Immature natural killer cell (primary cell): ENCODE results near the gene DCLK1. TPM values are rescaled to one million over a fixed set of nuclear protein-coding genes. Genes with fewer than 3 reads are reported as not detected.

Source experiments
- DNase-seq, 3 donors: peaks; one replicate each; pipeline ENCODE4 v3.0.0; 2022; ENCODE audit warnings: mixed read lengths in 1 of 3
- H3K27ac Mint-ChIP-seq, 6 donors: one replicate each; pipeline ENCODE4 v1.8.0; 2020; ENCODE audit warnings: mixed read lengths in 6 of 6, mild to moderate bottlenecking in 5 of 6, inconsistent platforms in 4 of 6, moderate library complexity in 3 of 6
- H3K27me3 Mint-ChIP-seq, 3 donors: one replicate each; pipeline ENCODE4 v1.8.0; 2020 to 2021; ENCODE audit warnings: low read depth in 3 of 3, mild to moderate bottlenecking in 3 of 3, mixed read lengths in 3 of 3, moderate library complexity in 3 of 3, inconsistent platforms in 1 of 3
- H3K36me3 Mint-ChIP-seq, 3 donors: one replicate each; pipeline ENCODE4 v1.8.0; 2020; ENCODE audit warnings: mixed read lengths in 3 of 3, inconsistent platforms in 2 of 3, mild to moderate bottlenecking in 2 of 3
- H3K4me1 Mint-ChIP-seq, 2 donors: one replicate each; pipeline ENCODE4 v1.8.0; 2020; ENCODE audit warnings: inconsistent platforms in 2 of 2, mild to moderate bottlenecking in 2 of 2, mixed read lengths in 2 of 2, moderate library complexity in 1 of 2
- H3K4me3 Mint-ChIP-seq, 5 donors: one replicate each; pipeline ENCODE4 v1.8.0; 2020; ENCODE audit warnings: mild to moderate bottlenecking in 5 of 5, mixed read lengths in 5 of 5, inconsistent platforms in 3 of 5, moderate library complexity in 3 of 5
- H3K9me3 Mint-ChIP-seq, 6 donors: one replicate each; pipeline ENCODE4 v1.8.0; 2020; ENCODE audit warnings: mild to moderate bottlenecking in 6 of 6, mixed read lengths in 6 of 6, inconsistent platforms in 4 of 6, moderate library complexity in 3 of 6
- polyA plus RNA-seq, 3 donors: library from polyadenylated mRNA; unstranded; fragments of 300-500 nt; fragmentation: Illumina TruSeq; gene quantifications; one replicate each; pipeline ENCODE4 v1.2.3, GENCODE V29; 2021

DCLK1 gene
- polyA plus RNA-seq, 3 donors from 2014 or later, result not detected

DNA sequence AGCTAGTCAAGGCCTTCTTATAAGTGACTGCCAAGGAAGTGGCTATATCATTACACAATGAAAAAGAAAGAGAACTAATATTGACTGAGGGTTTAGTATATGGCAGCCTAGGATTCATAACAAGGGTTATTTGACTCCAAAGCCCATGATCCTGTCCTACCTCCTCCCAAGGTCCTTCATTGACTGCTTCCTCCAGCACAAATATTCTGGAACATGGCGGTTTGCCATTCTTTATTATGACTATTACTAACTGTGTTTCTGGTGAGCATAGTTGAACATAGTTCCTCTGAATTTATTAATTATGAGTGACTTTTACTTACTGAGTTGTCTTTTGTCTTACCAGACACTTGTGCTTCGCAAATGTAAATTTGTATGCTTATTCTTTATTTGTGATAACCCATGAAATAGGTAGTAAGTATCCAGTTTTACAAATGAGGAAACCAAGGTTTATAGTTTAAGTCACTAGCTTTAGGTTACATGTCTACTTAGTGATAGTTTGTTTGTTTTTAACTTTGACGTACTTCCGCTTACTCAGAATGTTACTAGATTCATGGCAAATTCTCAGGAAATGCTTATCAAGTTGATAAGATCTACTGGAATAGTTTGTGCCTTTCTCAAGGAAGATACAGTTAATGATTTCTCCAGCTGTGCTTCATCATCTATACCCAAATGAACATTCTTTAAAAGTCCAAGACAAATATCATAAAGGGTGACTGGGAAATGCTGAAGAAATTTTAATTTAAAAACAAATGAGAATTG, 15.5 kb upstream of the DCLK1 start:
- H3K4me1 Mint-ChIP-seq, result no peaks in the 10 kb centered on the region
- no peak overlapping the region for H3K27ac Mint-ChIP-seq
- peaks cover 0 to 3% (median 0%) of the 10 kb centered on the region in 3 donors for H3K27me3 Mint-ChIP-seq
- no peak overlapping the region for H3K4me3 Mint-ChIP-seq
- peaks cover 6 to 28% (median 9%) of the 10 kb centered on the region in 6 donors for H3K9me3 Mint-ChIP-seq
- DNase-seq, result no peak
- H3K36me3 Mint-ChIP-seq, result no peaks in the 10 kb centered on the region

DNA sequence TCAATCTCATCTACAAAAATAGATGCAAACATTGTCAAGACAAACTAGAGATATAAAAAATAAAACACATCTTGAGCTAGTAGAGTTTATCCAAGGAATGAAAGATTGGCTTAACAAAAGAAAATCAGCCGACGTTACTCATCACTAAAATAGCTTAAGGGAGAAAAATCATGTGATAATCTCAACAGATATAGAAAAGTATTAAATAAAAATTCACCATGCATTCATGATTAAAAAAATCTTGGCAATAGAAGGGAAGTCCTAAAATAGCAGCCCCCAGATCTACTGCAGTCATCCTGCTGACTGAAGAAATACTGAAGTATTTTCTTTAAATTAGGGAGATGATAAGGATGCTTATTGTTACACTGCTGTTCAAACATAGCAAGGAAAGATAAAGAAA, 12.6 kb upstream of the DCLK1 start:
- Mint-ChIP-seq H3K27ac (no peak overlapping the region), H3K36me3 (no peaks in the 10 kb centered on the region), H3K9me3 (peaks cover 3 to 24% (median 7%) of the 10 kb centered on the region in 6 donors), H3K4me3 (no peak overlapping the region), H3K4me1 (no peaks in the 10 kb centered on the region), H3K27me3 (no peaks in the 10 kb centered on the region)
- no peak for DNase-seq

DNA sequence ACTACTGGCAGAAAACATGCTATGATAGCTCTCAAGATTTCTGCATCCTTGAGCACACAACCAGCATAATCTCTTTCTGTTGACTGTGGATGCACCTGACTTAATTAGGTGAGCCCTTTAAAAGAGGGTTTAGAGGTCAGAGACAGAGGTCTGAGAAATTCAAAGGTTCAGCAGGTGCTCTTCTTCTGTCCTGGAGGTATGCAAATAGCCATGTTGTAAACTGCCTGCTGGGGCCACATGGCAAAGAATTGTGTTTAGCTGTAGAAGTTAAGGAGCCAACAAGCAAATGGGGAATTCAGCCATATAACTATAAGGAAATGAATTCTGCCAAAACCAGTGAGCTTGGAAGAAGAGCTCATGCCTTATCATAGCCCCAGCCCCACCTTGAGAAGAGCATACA, 11.6 kb upstream of the DCLK1 start:
- Mint-ChIP-seq H3K27me3 (no peaks in the 10 kb centered on the region), H3K36me3 (no peaks in the 10 kb centered on the region)
- no peak for DNase-seq

DNA sequence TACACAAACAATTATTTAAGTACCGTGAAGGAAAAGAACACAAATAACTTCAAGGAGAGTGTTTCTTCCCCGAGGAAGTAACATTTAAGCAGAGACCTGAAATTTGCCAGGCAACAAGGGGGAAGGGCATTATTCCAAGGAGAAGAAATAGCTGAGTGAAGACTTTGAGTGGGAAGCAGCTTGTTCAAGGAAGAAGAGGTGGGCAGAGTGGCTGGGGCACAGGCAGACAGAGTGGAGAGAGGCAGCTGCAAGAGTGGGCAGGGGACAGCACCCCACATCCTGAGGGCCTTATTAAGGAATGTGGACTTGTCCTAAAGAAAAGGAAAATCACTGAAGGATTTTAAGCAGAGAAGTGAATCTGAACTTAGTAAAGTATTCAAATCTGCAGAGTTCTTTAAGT, 4.7 kb upstream of the DCLK1 start:
- Mint-ChIP-seq H3K27ac (no peak overlapping the region), H3K27me3 (peaks cover 0 to 4% (median 0%) of the 10 kb centered on the region in 3 donors), H3K9me3 (peaks cover 3 to 37% (median 17%) of the 10 kb centered on the region in 6 donors), H3K4me1 (no peaks in the 10 kb centered on the region), H3K36me3 (no peaks in the 10 kb centered on the region), H3K4me3 (no peak overlapping the region)
- no peak for DNase-seq

More for the DNA sequence above, 11.6 kb upstream of the DCLK1 start:
- Mint-ChIP-seq H3K9me3 (peaks cover 3 to 26% (median 9%) of the 10 kb centered on the region in 6 donors), H3K4me3 (no peak overlapping the region), H3K27ac (no peak overlapping the region), H3K4me1 (no peaks in the 10 kb centered on the region)

DNA sequence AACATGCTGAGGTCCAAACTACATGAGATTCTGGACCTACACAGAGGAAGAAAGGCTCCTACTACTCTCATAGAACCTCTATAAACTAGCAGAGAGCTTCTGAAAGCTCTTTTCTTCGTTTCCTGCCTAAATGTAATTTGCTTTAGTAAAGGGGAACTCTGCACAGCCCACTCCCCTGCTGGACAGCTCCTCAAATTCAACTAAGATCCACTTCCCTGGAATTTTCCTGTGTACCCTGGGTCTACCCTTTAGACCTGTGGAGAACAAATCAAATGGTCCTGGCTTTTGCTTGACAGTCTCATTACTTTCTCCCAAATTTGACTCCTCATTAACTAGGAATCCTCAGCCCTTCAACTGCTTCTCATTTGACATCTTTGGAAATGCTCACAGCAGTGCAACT, 3.5 kb upstream of the DCLK1 start:
- H3K27me3 Mint-ChIP-seq, result peaks cover 0 to 4% (median 0%) of the 10 kb centered on the region in 3 donors
- H3K27ac Mint-ChIP-seq, result no peak overlapping the region
- no peaks in the 10 kb centered on the region for H3K4me1 Mint-ChIP-seq
- DNase-seq, result no peak
- no peaks in the 10 kb centered on the region for H3K36me3 Mint-ChIP-seq
- H3K9me3 Mint-ChIP-seq, result peaks cover 3 to 33% (median 18%) of the 10 kb centered on the region in 6 donors
- H3K4me3 Mint-ChIP-seq, result no peak overlapping the region

DNA sequence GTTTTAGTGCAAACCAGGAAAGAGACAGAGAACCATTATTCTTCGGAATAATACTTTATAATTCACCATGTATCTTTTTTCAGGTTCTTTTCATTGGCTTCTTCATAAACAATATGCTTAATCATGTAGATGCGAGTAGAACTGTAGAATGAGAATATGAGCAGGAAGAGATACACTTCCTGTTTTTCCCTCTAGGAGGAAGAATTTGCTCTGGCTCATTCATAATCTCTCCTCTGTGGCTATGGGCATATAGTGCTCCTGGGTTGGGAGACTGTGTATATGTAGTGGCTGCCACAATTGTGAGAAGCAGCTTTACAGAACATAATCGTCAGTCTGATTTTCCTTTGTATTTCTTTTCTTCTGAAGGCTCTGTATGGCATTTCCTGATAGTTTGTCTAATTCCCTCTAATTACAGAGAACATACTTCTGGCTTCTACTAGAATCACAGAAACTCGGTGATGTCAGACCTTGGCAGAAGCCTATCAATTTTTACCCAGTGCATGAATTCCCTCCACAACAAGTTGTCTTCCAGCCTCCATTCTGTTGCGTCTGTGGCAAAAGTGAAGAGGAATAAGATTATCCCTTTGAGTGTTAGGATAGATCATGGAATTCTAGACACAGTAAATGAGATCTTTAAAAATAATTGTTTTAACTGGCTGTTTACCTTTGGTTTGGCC, 2.9 kb upstream of the DCLK1 start:
- no peaks in the 10 kb centered on the region for H3K36me3 Mint-ChIP-seq
- no peaks in the 10 kb centered on the region for H3K4me1 Mint-ChIP-seq
- no peak for DNase-seq
- H3K4me3 Mint-ChIP-seq, result no peak overlapping the region
- H3K27ac Mint-ChIP-seq, result no peak overlapping the region
- peaks cover 3 to 33% (median 15%) of the 10 kb centered on the region in 6 donors for H3K9me3 Mint-ChIP-seq
- peaks cover 0 to 4% (median 2%) of the 10 kb centered on the region in 3 donors for H3K27me3 Mint-ChIP-seq

DNA sequence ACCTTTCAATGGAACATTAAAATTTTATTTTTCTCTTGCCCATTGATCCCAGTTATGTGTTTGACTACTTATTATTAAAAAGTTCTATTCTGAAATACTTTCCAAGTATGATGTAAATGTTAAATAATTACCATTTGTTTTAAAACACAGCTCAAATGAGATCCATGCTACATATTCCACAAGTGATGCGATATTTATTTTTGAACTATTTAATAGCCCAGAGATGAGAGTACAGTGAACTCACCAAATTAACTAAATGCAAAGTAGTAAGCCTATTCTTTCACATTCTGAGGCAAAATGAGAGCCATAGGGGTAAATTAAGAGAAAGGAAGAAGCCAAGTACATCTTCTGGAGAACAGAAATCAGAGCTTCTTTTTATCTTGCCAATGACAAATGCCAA, 1.2 kb upstream of the DCLK1 start:
- H3K27ac Mint-ChIP-seq, result no peak overlapping the region
- DNase-seq, result no peak
- H3K4me3 Mint-ChIP-seq, result no peak overlapping the region
- no peaks in the 10 kb centered on the region for H3K36me3 Mint-ChIP-seq
- peaks cover 3 to 23% (median 13%) of the 10 kb centered on the region in 6 donors for H3K9me3 Mint-ChIP-seq
- peaks cover 0 to 4% (median 4%) of the 10 kb centered on the region in 3 donors for H3K27me3 Mint-ChIP-seq
- H3K4me1 Mint-ChIP-seq, result no peaks in the 10 kb centered on the region

DNA sequence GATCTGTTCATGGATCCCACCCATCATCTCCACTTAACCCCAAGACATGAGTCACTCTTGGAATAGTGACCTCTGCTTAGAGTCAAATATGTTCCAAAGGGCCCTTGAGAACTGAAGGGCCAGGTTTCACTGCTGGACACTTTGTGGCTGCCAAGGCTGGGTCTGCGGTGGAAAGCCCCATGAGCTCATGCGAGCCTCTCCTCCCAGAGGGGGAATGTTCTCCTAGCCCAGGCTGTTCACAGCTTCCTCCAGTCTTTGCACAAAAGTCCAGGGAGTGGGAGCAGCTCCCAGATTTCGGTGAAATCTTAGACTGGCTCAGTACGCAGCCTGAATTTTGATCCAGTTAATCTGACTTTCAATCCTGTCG, 732 bp upstream of the DCLK1 start:
- no peaks in the 10 kb centered on the region for H3K4me1 Mint-ChIP-seq
- H3K27me3 Mint-ChIP-seq, result peaks cover 0 to 4% (median 4%) of the 10 kb centered on the region in 3 donors
- peaks cover 3 to 23% (median 13%) of the 10 kb centered on the region in 6 donors for H3K9me3 Mint-ChIP-seq
- H3K27ac Mint-ChIP-seq, result no peak overlapping the region
- no peak overlapping the region for H3K4me3 Mint-ChIP-seq
- DNase-seq, result no peak
- no peaks in the 10 kb centered on the region for H3K36me3 Mint-ChIP-seq

DNA sequence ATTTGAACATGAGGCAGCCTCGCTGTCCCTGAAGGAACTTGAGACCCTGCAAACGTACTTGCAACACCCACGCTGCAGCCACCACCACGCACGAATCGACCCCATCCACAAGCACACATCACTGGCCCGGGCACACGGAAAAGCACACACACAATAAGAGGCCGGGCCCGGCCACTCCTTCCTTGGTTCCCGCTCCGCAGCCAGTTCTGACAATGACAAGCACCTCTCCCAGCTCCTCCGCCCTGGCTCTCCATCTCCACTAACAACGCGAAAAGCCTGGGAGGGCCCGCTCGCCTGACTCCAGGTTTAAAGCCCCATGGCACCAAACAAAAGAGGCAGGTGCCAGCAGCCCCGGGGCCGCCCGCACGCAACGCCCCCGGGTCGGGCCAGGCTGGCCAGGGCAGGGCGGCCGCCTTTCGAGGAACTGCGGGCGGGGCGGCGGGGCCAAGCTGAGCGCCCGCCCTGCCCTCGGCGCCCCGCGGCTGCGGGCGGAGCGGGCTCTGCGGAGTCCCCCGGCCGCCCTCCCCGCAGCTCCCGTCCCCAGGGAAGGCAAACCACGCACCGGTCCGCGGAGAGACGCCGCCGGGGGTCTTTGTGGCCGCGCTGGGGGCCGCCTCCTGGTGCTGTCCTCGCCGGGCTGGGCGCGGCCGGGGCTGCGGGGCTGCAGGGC, 495 bp downstream of the DCLK1 start:
- Mint-ChIP-seq H3K4me3 (no peak overlapping the region), H3K27ac (no peak overlapping the region), H3K9me3 (peaks cover under 1 to 20% (median 11%) of the 10 kb centered on the region in 6 donors), H3K4me1 (no peaks in the 10 kb centered on the region), H3K36me3 (no peaks in the 10 kb centered on the region), H3K27me3 (peaks cover 0 to 6% (median 4%) of the 10 kb centered on the region in 3 donors)
- no peak for DNase-seq

DNA sequence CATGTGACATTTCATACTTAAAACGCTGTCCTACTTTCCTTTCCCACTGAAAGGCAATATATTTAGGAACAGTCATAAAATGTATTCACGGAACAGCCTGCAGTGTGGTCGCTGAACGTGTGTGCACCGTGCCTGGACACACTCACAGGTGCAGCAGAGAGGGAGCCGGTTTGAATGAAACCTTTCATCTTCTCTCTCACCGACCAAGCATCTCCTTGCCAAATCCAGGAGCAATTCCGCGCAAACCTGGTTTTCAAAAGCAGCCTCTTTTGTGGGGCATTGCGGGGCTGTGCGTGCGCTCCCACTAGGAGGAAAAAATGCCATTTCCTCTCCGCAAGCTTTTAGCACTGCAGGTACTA, 1.0 kb downstream of the DCLK1 start:
- no peak overlapping the region for H3K4me3 Mint-ChIP-seq
- no peak for DNase-seq
- H3K27me3 Mint-ChIP-seq, result peaks cover 0 to 6% (median 4%) of the 10 kb centered on the region in 3 donors
- H3K27ac Mint-ChIP-seq, result no peak overlapping the region
- peaks cover 0 to 15% (median 8%) of the 10 kb centered on the region in 6 donors for H3K9me3 Mint-ChIP-seq
- no peaks in the 10 kb centered on the region for H3K36me3 Mint-ChIP-seq
- no peaks in the 10 kb centered on the region for H3K4me1 Mint-ChIP-seq

DNA sequence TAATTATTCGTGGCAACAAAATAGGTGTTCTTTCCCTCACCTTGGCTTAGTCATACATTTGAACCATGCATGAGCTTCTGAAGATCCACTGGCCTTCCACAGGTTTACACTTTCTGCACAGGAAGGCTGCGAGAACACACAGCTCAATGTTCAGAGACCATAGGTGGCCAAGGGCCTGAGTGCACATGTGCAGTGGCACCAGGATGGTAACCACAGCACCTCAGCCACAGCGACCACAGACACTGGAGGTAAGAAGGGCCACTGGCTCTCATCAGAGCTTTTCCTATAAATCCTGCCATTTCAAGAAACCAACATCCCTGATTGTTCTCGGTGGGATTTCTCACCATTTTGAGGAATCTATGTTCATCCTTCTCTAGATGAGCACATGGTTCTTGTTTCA, 1.6 kb downstream of the DCLK1 start:
- peaks cover 0 to 6% (median 4%) of the 10 kb centered on the region in 3 donors for H3K27me3 Mint-ChIP-seq
- no peak overlapping the region for H3K4me3 Mint-ChIP-seq
- DNase-seq, result no peak
- H3K27ac Mint-ChIP-seq, result no peak overlapping the region
- H3K4me1 Mint-ChIP-seq, result no peaks in the 10 kb centered on the region
- peaks cover 0 to 13% (median 7%) of the 10 kb centered on the region in 6 donors for H3K9me3 Mint-ChIP-seq
- no peaks in the 10 kb centered on the region for H3K36me3 Mint-ChIP-seq

DNA sequence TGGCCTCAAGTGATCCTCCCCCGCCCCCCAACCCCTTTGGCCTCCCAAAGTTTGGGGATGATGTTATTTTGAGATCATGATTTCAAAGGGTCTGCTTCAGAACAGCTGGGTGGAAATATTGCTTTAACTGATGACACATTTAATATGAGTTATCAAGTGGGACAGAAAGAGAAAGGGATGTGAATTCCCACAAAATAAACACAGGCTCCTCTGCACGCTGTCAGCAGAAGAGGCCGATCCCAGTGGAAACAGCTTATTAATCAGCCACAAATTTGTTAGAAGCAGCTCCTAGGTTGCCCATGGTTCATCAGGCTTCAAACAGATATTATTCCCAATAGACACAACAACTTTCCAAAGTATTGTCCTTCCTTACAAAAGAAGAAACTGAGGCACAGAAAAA, 4.7 kb downstream of the DCLK1 start:
- Mint-ChIP-seq H3K27ac (no peak overlapping the region), H3K9me3 (peaks cover 0 to 12% (median 4%) of the 10 kb centered on the region in 6 donors), H3K4me1 (no peaks in the 10 kb centered on the region), H3K27me3 (peaks cover 0 to 7% (median under 1%) of the 10 kb centered on the region in 3 donors), H3K4me3 (no peak overlapping the region), H3K36me3 (no peaks in the 10 kb centered on the region)
- no peak for DNase-seq

DNA sequence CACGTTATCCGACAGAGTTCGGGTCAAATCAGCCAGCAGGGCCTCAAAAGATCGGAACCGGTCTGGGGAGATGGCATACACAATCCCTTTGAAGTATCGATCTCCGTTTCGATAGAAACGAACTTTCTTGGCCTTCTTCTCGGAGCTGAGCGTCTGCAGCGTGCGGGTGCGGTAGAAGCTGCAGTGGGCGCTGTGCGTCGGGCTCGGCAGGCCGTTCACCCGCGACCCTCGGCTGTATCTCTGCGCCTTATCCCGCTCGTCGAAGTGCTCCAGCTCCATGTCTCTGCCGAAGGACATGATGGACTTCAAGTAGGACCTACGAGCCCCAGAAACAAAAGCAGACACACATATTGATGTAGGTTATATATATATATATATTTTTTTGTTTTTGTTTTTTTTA, 5.3 kb downstream of the DCLK1 start:
- no peaks in the 10 kb centered on the region for H3K4me1 Mint-ChIP-seq
- no peak for DNase-seq
- H3K36me3 Mint-ChIP-seq, result no peaks in the 10 kb centered on the region
- no peak overlapping the region for H3K27ac Mint-ChIP-seq
- H3K27me3 Mint-ChIP-seq, result peaks cover 0 to 7% (median 0%) of the 10 kb centered on the region in 3 donors
- peaks cover 0 to 12% (median 4%) of the 10 kb centered on the region in 6 donors for H3K9me3 Mint-ChIP-seq
- no peak overlapping the region for H3K4me3 Mint-ChIP-seq

DNA sequence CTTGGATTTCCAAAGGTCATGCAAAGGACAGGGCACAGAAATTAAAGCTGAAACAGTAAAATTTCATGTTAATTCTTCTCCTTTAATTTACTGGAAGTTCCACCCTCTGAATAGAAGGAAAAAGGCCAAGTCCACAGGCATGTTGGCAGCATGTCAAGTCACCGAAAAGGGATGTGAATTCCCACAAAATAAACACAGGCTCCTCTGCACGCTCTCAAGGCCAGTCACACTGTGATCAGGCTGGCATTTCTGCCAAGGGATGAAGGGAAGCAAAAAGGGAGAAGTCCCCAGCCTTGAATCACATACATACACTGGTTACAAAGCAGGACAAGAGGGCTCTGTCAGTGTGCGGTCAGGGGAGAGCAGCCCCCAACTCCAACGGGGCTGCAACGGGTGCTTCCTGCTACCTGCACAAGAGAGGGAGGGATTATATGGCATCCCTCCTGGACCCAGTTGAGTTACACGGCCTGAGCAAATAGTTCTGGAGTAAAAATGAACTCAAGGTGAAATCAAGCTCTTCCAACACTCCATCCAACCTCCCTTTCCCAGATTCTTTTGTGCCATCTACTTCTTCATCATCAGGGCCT, 6.9 kb downstream of the DCLK1 start:
- Mint-ChIP-seq H3K27ac (no peak overlapping the region), H3K4me1 (no peaks in the 10 kb centered on the region), H3K27me3 (peaks cover 0 to 5% (median 0%) of the 10 kb centered on the region in 3 donors), H3K36me3 (no peaks in the 10 kb centered on the region), H3K4me3 (no peak overlapping the region), H3K9me3 (peaks cover 0 to 17% (median 3%) of the 10 kb centered on the region in 6 donors)
- no peak for DNase-seq
